ENCODE measurements around the gene BUD13. TPM values are rescaled to one million over a fixed set of nuclear protein-coding genes. Genes with fewer than 3 reads are reported as not detected.

Gene BUD13
- total and polyA plus RNA-seq, 2 of the 4 experiments (the other 2 are of a cell fraction): 11.2 to 14.0 TPM

- Histone ChIP-seq H2BK120ac (ENCODE audit: low read depth, low read length) (no peak overlapping the region), H2BK15ac (ENCODE audit: low read depth, low read length) (no peak overlapping the region), H3K14ac (replicated peaks; ENCODE audit: low read depth, low read length) (no peak overlapping the region), H3K9me1 (ENCODE audit: insufficient read depth, low read length) (peaks cover 3% of the 10 kb centered on the region; the same call in 1 of the 2 replicates), H2AK9ac (replicated peaks; ENCODE audit: low read depth, low read length, poor library complexity) (no peak overlapping the region), H3K4me1 (ENCODE audit: control insufficient read depth, insufficient read depth, low read length) (peaks cover 4% of the 10 kb centered on the region), H3K23ac (ENCODE audit: low read depth, low read length) (no peak overlapping the region), H3K27me3 (ENCODE audit: control insufficient read depth, insufficient read depth, low read length) (no peaks in the 10 kb centered on the region), H3K9ac (ENCODE audit: low read depth, low read length) (no peak overlapping the region), H3K9me3 (ENCODE audit: control insufficient read depth, insufficient read depth, low read length) (no peaks in the 10 kb centered on the region), H2AK5ac (ENCODE audit: low read depth, low read length) (no peak overlapping the region), H3K4me3 (ENCODE audit: insufficient read depth, low read depth, low read length) (no peak overlapping the region), H2AFZ (replicated peaks; ENCODE audit: low read length, poor library complexity) (no peak overlapping the region), H3K36me3 (ENCODE audit: control insufficient read depth, insufficient read depth, low read length) (peaks cover 19% of the 10 kb centered on the region), H4K20me1 (ENCODE audit: insufficient read depth, low read length) (no peaks in the 10 kb centered on the region; the same call in 1 of the 2 replicates), H4K5ac (ENCODE audit: low read depth, low read length) (no peak overlapping the region), H3K4me2 (ENCODE audit: low read depth, low read length) (no peak overlapping the region), H3K27ac (ENCODE audit: insufficient read depth, low read length) (no peak overlapping the region), H2BK20ac (ENCODE audit: low read depth, low read length) (no peak overlapping the region), H3K4ac (ENCODE audit: low read depth, low read length) (no peak overlapping the region), H3K18ac (ENCODE audit: low read depth, low read length) (no peak overlapping the region), H2BK5ac (ENCODE audit: low read depth, low read length, poor library complexity, severe bottlenecking) (no peak overlapping the region), H4K91ac (ENCODE audit: insufficient read depth, low read depth, low read length) (no peak overlapping the region), H4K8ac (ENCODE audit: low read depth in 2 of 2, low read length in 2 of 2) (no peak overlapping the region), H3K56ac (ENCODE audit: extremely low read depth, insufficient read depth, low read length) (no peak overlapping the region), H3K79me1 (ENCODE audit: low read depth in 1 of 2, low read length in 2 of 2) (peaks cover 11 to 20% of the 10 kb centered on the region in 2 experiments)
- in situ Hi-C loops (cut with MboI; ENCODE audit: low sequenced_read_pairs) (no loop called here), dilution Hi-C loops (cut with HindIII; ENCODE audit: low sequenced_read_pairs, unreplicated experiment) (no loop called here), intact Hi-C loops (cut with micrococcal nuclease) (no loop called here)
- ChIA-PET CTCF (no interaction called here), POLR2A (ENCODE audit: unreplicated experiment) (no interaction called here)
- TF ChIP-seq RAD21 (IDR thresholded peaks at IDR 0.05; ENCODE audit: low read length) (no peak), POLR2A (IDR thresholded peaks at IDR 0.05; ENCODE audit: low read depth, low read length) (no peak), ELK1 (IDR thresholded peaks at IDR 0.05; ENCODE audit: borderline replicate concordance, low read depth, low read length) (no peak), MXI1 (IDR thresholded peaks at IDR 0.05; ENCODE audit: borderline replicate concordance, low read depth, low read length) (no peak), CTCF (conservative IDR thresholded peaks at IDR 0.05; ENCODE audit: low read depth, low read length) (no peak), BHLHE40 (IDR thresholded peaks at IDR 0.05; ENCODE audit: low read depth, low read length) (no peak), USF2 (IDR thresholded peaks at IDR 0.05; ENCODE audit: low read depth, low read length) (no peak), CEBPB (IDR thresholded peaks at IDR 0.05; ENCODE audit: low read depth, low read length) (no peak), FOS (IDR thresholded peaks at IDR 0.05; ENCODE audit: low read depth, low read length) (no peak), NFE2L2 (IDR thresholded peaks at IDR 0.05; ENCODE audit: low read depth, low read length) (no peak), RFX5 (IDR thresholded peaks at IDR 0.05; ENCODE audit: low read depth, low read length) (no peak), CHD1 (IDR thresholded peaks at IDR 0.05; ENCODE audit: low read depth, low read length) (no peak), MAZ (IDR thresholded peaks at IDR 0.05; ENCODE audit: borderline replicate concordance, low read depth, low read length) (no peak), RCOR1 (IDR thresholded peaks at IDR 0.05; ENCODE audit: insufficient replicate concordance, low read length) (no peak), MAFK (IDR thresholded peaks at IDR 0.05; ENCODE audit: low read depth, low read length) (no peak), SMC3 (IDR thresholded peaks at IDR 0.05; ENCODE audit: low read depth, low read length) (no peak)
- DNase-seq: no peak
- ATAC-seq (ENCODE audit: low read depth): no peak
- BruUV-seq (replicated peaks): no TSS peak
These were observed 3.8 kb upstream of the BUD13 start for GRCh38 chr11:116776522-116776984.

Measured in IMR-90 (cell line).